HG03066 (cell line): ENCODE measurements around the gene ECSCR.
"Not testable (repeated sequence)": the region's sequence is repeated elsewhere in the genome, so short reads cannot be mapped to it uniquely, and the experiment has no call there.

Experiments used
- ATAC-seq: cut with Tn5 transposase; IDR thresholded peaks from one replicate; pipeline ENCODE4 v1.9.1; 2021; ENCODE audit warnings: low read depth; ENCODE audit not compliant: unreplicated experiment

The ECSCR gene

DNA sequence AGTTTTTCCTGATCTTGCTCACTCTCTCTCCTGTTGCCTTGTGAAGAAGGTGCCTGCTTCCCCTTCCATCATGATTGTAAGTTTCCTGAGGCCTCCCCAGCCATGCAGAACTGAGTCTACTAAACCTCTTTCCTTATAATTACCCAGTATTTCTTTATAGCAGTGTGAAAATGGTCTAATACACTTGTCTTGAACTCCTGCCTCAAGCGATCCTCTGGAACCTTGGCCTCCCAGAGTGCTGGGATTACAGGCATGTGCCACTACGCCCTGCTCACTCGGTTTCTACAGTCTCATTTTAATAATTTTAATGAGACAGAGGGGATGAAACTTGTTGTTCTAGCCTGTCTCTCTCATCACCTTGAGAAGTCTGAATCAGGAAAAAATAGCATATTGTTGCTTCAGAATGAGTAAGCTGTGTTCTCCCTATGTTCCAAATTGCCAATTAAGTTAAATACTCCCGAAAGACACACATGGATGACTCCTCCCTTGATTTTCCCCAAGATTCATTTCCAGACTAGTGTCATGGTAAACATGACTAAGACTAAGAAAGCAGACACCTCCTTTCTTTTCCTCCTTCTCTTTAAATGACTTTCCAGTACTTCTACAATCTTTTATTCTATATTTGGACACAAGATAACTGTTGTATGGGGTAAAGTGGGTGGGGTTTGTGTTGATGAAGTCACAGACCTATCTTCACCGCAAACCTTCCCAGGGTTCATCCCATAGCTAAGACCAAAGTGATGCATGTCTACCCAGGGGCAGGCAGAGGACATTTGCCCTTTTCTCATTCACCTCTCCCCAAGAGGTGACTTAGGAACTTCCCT, 15.4 kb downstream of the ECSCR start:
- ATAC-seq = no peak

DNA sequence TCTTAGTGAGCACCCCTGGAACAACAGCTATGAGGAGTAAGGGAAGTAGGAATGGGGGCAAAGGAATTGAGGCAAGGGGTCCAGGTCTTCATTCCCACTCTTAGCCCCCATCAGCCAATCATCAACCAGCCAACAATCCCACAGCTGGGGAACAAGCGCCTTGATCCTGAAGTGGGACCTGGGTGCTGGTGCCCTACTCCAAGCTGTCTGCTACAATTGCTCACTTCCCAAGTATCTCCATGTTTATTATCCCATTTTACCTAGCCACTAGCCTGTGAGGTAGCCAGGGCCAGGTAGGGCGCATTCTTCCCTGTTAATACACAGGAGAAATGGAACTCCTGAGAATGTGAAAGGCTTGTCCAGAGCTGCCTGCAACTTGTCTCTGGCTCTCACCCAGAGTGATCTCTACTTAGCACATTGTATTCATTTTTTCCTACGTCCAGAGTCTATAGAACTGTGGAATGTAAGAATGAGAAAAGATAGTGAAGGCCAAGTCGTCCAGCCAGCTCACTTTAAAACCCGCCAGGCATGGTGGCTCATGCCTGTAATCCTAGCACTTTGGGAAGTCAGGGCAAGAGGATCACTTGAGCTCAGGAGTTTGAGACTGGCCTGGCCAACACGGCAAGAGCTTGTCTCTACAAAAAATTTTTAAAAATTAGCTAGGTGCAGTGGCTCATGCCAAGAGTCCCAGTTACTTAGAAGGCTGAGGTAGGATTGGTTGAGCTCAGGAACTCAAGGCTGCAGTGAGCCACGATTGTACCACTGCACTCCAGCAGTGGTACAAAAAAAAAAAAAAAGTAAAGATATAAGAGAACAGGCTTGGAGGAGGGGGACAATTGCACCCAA, 17.0 kb downstream of the ECSCR start:
- ATAC-seq = no peak

DNA sequence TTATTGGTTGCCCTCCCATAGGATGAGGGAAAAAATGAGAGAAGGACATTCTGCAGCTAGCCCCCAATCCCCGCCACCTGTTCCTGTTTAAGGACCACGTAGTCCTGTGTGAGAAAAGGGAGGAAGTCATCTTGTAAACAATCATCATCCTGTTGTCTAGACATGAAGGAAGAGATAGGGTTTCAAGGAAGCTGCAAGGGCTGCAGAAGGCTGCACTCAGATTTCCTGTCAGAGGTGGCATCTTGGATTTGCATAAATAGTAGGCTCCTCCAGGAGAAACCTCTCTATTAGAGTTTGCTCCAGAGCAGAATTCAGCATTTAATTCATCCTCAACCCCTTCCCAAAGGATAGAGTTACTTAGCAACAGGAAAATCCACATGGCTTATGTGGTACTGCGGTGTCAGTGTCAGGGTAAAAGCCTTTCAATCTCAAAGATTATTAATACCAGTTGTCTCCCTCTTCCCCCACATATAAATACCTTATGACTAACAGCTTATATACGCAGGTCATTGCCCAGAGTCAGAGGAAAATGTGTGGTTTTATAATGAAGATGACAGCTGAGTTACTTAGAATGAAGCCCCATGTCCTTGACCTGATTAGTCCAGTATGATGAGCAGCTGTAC, 18.6 kb downstream of the ECSCR start:
- no peak for ATAC-seq

DNA sequence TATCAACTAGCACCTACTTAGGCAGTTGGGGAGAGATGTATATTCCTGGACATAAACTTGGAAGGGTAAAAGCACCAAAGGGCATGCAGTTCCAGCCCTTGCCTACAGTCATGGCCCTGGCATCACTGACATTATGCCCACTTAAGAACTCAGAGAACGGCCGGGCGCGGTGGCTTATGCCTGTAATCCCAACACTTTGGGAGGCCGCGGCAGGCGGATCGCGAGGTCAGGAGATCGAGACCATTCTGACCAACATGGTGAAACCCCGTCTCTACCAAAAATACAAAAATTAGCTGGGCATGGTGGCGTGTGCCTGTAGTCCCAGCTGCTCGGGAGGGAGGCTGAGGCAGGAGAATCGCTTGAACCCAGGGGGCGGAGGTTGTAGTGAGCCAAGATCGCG, 22.1 kb downstream of the ECSCR start:
- ATAC-seq = not testable (repeated sequence)

DNA sequence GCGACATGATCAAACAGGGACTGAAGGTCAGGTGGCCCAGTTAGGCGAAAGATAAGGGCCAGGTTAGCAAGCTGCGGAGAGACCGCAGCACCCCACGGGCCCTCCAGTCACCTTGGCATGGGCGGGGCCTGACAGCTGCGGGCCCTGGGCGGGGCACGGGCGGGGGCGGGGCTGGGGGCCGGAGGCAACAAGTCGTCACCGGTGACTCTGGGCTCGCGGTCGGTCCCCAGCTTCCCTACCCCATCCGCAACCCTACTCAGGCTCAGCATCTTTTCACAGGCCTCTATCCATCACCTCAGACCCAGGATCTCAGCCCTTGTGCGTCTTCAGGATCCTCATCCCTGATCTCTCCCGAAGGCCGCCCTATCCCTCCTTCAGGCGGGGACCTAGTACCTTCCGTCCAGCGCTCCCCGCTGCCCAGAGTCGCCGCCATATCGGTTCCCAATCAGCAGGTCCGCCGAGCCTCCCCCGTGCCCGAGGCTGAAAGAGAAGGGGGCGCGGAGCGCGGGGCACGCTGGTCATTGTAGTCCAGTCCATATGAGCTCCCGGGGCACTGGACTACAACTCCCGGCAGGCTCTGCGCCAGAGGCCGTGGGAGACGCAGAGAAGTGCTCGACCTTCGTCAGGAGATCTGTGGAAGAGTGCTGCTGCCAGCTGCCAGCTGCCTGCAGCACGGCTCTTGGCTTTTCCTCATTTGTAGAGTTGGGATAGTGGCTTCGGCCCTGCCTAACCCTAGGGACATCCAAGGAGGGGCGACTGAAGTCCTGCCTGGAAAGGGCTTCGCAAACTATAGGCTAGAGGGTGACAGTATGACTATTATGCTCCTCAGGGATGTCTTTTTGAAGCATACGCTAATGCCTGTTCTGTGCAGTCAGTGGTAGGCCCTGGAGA, 23.3 kb downstream of the ECSCR start, which contains the start of gene DNAJC18:
TSS of gene DNAJC18 (minus strand) at position 513 of the 891 bp plus-strand sequence. CDS start at position 433, 80 bp downstream.
- peak; percentile 94 for ATAC-seq

DNA sequence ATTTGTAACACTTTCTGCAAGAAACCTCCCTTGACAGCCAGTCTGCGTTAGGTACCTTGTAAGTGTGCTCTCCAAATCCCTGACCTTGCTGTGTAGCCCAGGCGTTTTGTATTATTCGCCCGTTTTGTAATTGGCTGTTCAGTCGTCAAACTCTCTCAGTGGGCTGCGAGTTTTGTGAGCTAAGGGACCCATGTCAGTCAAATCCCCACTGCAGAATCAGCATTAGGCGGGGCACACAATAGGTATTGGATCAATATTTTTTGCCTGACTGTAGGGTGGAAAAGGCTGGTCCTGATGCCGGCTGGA, 23.9 kb downstream of the ECSCR start:
- no peak for ATAC-seq

DNA sequence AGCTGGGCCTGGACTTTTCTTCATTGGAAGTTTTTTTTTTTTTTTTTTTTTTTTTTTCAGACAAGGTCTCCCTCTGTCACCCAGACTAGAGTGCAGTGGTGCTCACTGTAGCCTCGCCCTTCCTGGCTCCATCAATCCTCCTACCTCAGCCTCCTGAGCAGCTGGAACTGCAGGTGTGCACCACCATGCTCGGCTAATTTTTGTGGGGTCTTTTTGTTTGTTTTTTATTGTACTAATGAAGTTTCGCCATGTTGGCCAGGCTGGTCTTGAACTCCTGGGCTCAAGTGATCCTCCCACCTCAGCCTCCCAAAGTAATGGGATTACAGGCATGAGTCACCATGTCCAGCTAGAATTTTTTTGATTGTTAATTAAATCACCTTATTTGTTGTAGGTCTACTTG, 26.9 kb downstream of the ECSCR start:
- ATAC-seq = no peak

DNA sequence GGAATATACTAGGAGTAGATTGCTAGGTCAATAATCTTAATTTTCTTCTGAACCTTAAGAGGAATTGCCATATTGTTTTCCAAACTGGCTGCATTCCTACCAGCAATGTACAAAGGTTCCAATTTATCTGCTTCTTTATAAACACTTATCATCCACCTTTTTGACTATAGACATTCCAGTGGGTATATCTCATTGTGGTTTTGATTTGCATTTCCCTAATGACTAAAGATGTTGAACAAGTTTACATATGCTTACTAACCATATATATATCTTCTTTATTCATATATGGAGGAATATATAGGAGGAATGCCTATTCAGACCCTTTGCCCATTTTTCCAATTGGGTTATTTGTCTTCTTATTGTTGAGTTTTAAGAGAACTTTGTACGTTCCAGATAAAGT, 30.8 kb downstream of the ECSCR start:
- ATAC-seq = no peak

DNA sequence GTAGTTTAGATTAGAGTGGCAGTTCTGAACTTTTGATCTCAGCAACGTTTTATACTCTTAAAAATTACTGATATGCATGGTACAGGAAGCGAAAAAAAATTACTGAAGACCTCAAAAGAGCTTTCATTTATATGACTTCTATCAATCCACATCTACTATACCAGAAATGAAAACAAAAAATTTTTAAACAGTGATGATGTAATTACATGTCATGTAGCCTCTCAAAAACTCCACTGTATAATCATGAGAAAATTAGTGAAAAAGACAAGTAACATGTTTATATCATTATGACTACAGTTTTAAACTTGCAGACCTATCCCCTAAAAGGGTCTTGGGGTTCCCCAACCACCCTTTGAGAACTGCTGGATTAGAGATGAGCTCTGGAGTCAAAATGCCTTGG, 32.5 kb downstream of the ECSCR start:
- no peak for ATAC-seq

DNA sequence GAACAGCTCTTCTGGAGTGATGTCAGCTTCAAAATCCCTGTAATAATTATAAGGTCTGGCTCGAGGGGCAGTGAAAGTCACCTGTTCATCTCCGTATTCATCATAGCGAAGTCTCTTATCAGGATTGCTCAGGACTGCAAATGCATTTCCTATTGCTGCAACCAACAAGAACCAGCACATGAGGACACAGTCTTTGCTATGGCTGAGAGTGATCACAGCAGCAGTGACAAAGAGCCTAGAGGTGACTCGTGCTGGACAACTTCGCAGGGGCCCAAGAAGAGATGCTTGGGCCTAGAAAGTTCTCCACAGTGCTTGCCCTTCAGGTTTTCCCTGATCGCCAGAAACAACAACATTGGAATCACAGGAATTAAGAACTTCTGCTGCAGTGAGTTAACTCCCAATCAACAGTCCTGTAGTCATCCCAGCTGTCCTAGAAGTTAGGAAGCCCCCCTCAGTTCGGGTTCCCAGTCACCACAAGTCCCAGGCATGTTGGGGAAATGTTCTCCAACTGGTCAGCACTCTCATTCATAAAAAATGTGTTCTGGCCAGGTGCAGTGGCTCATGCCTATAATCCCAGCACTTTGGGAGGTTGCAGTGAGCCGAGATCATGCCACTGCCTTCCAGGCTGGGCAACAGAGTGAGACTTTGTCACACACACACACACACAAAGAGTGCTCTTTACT, 36.2 kb downstream of the ECSCR start:
- no peak for ATAC-seq

DNA sequence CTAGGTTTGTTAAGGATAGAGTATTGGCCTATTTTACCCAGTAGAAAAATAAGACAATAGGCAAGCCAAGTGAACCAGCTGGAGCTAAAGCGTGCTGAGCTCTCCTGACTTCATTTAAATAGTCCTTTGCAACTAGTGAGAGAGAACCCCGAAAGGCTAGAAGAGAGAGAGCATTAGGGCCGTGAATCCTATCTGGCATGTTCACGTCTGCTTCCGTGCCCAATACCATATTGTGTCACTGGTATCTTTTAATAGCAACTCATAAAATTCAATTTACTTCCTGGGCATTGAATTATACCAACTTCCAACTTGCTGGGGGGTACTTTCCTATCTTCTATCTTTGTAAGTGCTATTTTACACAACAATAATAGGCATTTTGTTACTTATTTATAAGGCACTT, 37.0 kb downstream of the ECSCR start:
- ATAC-seq = no peak

DNA sequence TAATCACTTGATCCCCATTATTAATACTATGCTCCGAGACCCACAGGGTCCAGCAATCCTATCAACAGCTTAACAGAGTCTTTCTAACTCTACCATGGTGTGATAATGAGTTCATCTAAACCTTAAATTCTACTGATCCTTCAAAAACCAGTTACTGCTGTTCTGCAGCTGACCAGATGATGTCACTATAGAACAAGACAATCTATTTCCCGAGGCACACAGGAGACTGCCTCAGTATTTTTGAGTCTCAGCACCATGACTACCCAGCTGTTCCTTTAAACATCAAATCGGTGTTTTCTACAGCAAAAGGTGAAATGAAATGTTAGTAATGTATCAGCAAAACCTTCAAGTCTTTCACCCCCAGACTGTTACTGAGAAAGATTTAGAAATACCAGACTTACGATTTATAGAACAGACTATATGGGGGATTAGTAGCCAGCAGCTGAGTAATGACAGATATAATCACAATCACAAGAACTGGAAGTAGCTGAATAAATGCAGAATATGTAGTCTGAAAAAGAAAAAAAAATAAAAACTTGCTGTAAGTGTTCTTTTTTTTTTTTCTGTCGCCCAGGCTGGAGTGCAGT, 40.1 kb downstream of the ECSCR start:
- peak; percentile 78 for ATAC-seq

DNA sequence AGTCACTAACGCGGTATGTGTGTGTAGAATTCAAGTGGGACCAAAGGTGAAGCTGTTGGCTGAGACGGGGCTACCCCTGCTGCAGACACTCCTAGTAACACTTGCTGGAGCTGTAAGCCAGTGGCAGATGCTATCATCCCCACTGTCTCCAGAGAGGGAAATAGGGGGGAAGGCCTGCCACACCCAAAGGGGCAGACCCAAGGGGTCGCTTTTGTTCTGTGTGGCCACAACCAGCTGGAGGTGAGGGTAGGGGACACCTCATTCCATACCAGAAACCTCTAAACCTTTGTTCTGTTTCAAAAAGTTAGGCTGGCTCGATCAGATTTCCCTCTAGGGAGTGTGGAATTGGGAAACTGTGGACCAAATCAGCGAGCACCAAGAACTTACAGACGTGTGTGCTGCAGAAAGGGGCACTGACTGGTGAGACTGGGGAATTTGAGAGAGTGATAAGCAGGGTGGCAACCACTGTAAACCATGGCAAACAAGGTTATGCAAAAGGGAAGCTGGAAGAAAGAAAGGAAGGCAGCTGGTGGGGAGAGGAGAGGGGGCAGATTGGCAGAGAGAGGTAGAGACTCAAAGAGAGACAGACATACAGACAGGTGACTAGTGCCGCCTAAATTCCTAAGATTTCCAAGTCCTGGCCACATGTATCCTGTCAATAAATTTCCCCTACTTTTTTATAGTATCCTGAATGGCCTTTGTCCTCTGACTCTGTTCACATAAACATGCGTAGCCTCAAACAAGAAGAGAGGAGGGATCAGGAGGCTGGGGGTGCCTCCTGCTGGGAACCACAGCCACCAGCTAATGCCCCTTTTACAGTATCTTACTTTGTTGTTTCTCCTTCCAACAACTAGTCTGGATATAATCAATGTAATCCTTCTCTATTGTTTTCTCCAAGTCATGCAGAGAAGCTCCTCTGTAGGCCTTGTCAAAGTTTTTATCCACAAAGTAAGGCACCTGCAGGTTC, 43.0 kb downstream of the ECSCR start:
- ATAC-seq = no peak

DNA sequence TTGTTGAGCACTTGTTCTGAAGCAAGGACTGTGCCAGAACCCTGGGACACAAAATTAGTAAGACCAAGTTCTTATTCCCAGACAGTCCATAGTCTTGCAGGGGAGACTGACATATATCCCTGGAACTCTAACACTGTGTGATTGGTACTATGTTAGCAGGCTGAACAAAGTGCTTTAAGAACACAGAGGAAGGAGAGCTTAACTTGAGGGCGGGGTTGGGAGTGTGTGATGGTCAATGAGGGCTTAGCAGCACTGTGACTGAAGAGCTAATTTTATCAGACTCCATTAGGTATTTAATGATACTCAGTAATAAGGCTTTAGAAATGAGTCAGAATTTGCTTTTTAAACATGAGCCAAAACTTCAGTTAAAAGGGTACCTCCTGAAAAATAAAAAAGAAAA, 43.8 kb downstream of the ECSCR start:
- ATAC-seq = no peak

DNA sequence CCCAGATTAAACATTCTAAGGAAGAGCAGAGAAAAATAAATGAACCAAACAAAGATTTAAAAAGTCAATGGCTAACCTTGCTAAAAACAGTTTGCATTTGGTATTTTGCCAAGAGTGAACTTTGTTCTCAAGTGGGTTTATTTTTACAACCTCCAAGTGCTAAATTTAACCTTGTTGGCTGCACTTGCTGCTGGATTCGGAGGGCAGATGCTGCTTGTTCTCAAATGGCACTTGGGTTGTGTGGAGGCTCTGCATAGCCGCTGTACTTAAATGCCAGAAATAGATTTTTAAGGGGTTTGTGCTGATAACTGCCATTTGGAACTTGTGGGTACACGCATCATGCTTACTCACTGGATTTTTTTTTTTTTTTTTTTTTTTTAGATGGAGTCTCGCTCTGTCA, 45.3 kb downstream of the ECSCR start:
- ATAC-seq = no peak

DNA sequence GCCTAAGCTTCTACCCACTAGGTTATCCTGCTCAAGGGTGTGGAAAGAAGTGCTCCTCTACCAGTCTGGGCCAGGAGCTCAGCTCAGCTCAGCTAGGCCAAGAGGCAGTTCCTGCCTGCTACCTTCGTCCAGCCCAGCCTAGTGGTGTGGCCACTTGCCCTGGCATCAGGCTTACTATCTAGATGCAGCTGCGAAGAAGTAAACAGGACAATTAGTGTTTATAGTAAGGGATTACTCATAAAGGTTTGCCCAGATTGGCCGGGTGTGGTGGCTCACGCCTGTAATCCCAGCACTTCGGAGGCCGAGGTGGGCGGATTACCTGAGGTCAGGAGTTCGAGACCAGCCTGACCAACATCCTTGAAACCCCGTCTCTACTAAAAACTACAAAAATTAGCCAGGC, 45.9 kb downstream of the ECSCR start:
- no peak for ATAC-seq

DNA sequence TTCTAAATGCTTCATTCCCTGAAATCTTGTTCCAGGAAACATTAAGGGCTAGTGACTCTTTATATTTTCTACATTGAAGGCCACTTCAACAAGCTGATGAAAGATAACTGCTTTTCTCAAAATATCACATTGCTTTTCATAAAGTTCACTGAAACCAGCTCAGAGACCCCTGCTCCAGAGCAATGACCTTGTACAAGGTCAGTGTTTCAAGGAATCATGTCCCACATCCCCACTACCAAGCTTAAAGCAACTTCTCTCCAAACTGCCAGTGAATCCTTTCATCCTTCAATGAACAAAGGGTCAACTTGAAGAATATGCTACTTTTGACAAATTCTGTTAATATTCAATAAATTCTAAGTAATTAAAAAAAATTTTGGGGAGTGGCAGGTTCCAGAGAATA, 46.7 kb downstream of the ECSCR start:
- ATAC-seq = no peak

DNA sequence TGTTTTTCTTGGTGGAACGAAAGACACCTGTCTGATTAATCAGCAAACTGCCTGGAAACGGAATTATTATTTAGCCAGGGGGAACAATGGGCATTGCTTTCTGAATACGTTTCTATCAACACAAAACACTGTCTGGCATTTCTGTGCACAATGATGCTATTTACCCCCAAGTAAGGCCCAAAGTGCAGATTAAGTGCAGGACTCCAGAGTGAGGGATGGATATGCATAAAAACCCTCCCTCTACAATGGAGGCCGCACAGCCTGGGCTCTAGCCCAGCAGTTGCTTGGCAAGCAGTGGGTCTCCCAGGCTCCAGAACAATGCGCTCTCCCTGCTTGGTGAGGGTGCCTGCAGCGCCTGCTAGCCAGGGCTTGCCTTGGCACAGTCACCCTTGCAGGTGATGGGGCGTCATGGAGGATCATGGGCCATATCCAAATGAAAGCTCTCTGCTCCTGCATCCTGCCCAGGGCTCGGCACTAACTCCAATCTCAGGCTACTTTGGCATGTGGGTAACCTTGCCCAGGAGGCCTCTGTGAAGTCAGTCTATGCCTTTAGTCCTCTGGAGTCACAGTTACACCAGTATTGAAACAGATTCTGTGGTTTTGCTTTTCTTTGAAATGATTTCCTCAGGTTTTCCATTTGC, 47.2 kb downstream of the ECSCR start:
- no peak for ATAC-seq
